Left lung (tissue), 10 donors: Measurements from ENCODE around the gene PTPN13. TPM values are rescaled to one million over a fixed set of nuclear protein-coding genes. Genes with fewer than 3 reads are reported as not detected.

Source experiments
- ATAC-seq: fragments of 200-7000 bp; cut with Tn5 transposase; one replicate; pipeline ENCODE4 v1.9.1; 2020; ENCODE audit warnings: moderate library complexity
- DNase-seq, 4 donors: peaks; one replicate each; pipeline ENCODE4 v3.0.0-alpha.2; 2013 to 2020
- H3K27ac ChIP-seq, 2 donors: fragments of 200-600 bp; sonication (generic) in 1 of 2; one replicate each; pipeline versions ENCODE4 v1.5.0 to v1.8.0; 2020 to 2021
- H3K27me3 ChIP-seq, 2 donors: fragments of 200-600 bp; sonication (generic) in 1 of 2; one replicate each; pipeline versions ENCODE4 v1.5.0 to v1.8.0; 2020 to 2021
- H3K36me3 ChIP-seq, 2 donors: fragments of 200-600 bp; sonication (generic) in 1 of 2; one replicate each; pipeline versions ENCODE4 v1.5.0 to v1.8.0; 2020 to 2021
- H3K4me1 ChIP-seq, 2 donors: fragments of 200-600 bp; one replicate each; pipeline ENCODE4 v1.8.0; 2021
- H3K4me3 ChIP-seq, 2 donors: fragments of 200-600 bp; sonication (generic) in 1 of 2; one replicate each; pipeline versions ENCODE4 v1.5.0 to v1.8.0; 2020 to 2021; ENCODE audit warnings: mild to moderate bottlenecking in 1 of 2
- H3K9me3 ChIP-seq, 2 donors: fragments of 200-600 bp; sonication (generic) in 1 of 2; one replicate each; pipeline versions ENCODE4 v1.5.0 to v1.8.0; 2020 to 2021
- CTCF ChIP-seq, 2 donors: fragments of 200-600 bp; sonication (generic) in 1 of 2; IDR thresholded peaks; one replicate each; pipeline versions ENCODE4 v1.5.0 to v1.8.0; 2021; ENCODE audit warnings: antibody characterized with exemption in 2 of 2
- intact Hi-C, 2 donors: fragments of 100-400 bp; cut with DNase I; formaldehyde crosslinking; loops; one replicate each; pipeline versions ENCODE4 v1.11.2 to v1.14.2; 2022
- polyA plus RNA-seq, 6 donors: library from polyadenylated mRNA; unstranded; fragments of 120-200 nt; gene quantifications; one replicate each; pipeline ENCODE4 v1.2.1, GENCODE V29; 2013; ENCODE audit not compliant: insufficient read length in 6 of 6
- total RNA-seq, 2 donors: library from RNA; stranded (reverse); fragmentation: NEBNext Ultra II Directional; extraction: Animal tissue kit (Norgen Biotek cat#: 25700); gene quantifications; one replicate each; pipeline ENCODE4 v1.2.1, GENCODE V29; 2021
- donor health status: DM: no; HTN: yes; CAD: no.
- donor health status: DM: no; HTN: no; CAD: no.

PTPN13 gene
- total and polyA plus RNA-seq, 8 donors: 59.0 to 159 (median 95.6) TPM

- no peaks in the 10 kb centered on the region for H3K36me3 ChIP-seq
- ATAC-seq: no peak
- DNase-seq: no peak
- intact Hi-C loops: no loop called here
- no peaks in the 10 kb centered on the region for H3K27me3 ChIP-seq
- H3K27ac ChIP-seq: no peak overlapping the region
- H3K9me3 ChIP-seq: no peaks in the 10 kb centered on the region
- H3K4me3 ChIP-seq: no peak overlapping the region
- no peak for TF ChIP-seq CTCF (IDR thresholded peaks at IDR 0.05)
- H3K4me1 ChIP-seq: no peaks in the 10 kb centered on the region
Measured at GRCh38 chr4:86608757-86609375, 14.8 kb downstream of the PTPN13 start.

DNA sequence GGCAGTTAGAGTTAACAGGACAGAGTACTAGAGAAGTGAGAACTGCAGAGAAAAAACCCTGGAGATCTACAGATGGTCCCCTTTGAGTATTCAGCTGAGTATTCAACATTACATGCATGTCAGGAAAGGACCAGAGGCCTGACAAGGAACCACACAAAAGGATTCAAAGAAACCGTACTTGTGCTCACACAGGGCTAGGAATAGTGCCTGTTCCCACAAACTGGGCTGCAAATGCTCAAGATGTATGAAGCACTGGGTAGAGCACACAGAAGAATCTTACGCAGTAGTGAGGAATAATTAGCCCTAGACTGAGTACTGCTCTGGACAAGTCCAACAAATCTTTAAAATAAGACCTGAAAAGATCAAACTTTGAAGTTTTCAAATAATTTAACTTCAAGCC, 17.6 kb downstream of the PTPN13 start:
- no peak for TF ChIP-seq CTCF (IDR thresholded peaks at IDR 0.05)
- ATAC-seq: no peak

GRCh38 chr4:86613734-86614133, 19.6 kb downstream of the PTPN13 start:
- no peak overlapping the region for H3K27ac ChIP-seq
- ATAC-seq: no peak
- no peaks in the 10 kb centered on the region for H3K36me3 ChIP-seq
- intact Hi-C loops: no loop called here
- DNase-seq: no peak
- H3K4me3 ChIP-seq: no peak overlapping the region
- no peaks in the 10 kb centered on the region for H3K4me1 ChIP-seq
- TF ChIP-seq CTCF (IDR thresholded peaks at IDR 0.05): no peak
- H3K27me3 ChIP-seq: no peaks in the 10 kb centered on the region
- no peaks in the 10 kb centered on the region for H3K9me3 ChIP-seq

More for the DNA sequence above, 17.6 kb downstream of the PTPN13 start:
- H3K27ac ChIP-seq: no peak overlapping the region
- H3K4me1 ChIP-seq: no peaks in the 10 kb centered on the region
- intact Hi-C loops: no loop called here
- H3K36me3 ChIP-seq: no peaks in the 10 kb centered on the region
- no peak overlapping the region for H3K4me3 ChIP-seq
- no peaks in the 10 kb centered on the region for H3K9me3 ChIP-seq
- no peak for DNase-seq
- H3K27me3 ChIP-seq: no peaks in the 10 kb centered on the region

DNA sequence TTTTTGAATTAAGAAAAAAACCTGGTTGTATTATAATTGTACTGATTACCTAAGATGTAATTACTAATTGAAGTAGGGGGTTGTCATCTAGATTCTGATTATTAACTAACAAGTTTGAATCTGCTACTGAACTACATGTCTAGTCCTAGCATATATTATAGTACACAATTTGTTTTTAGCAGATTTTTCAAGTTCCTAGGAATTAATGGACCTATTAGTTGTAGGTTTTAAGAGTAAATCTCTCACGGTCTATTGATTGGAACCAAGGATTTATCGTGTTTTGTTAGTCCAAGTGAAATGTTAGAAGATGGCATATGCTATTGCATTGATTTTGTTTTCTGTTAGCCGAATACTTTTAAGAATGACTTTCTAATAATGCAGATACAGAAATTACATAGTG, 20.8 kb downstream of the PTPN13 start:
- Histone ChIP-seq H3K27me3 (no peaks in the 10 kb centered on the region), H3K36me3 (no peaks in the 10 kb centered on the region), H3K27ac (no peak overlapping the region), H3K4me3 (no peak overlapping the region), H3K9me3 (no peaks in the 10 kb centered on the region), H3K4me1 (no peaks in the 10 kb centered on the region)
- no peak for DNase-seq
- no peak for TF ChIP-seq CTCF (IDR thresholded peaks at IDR 0.05)
- intact Hi-C loops: no loop called here
- no peak for ATAC-seq

DNA sequence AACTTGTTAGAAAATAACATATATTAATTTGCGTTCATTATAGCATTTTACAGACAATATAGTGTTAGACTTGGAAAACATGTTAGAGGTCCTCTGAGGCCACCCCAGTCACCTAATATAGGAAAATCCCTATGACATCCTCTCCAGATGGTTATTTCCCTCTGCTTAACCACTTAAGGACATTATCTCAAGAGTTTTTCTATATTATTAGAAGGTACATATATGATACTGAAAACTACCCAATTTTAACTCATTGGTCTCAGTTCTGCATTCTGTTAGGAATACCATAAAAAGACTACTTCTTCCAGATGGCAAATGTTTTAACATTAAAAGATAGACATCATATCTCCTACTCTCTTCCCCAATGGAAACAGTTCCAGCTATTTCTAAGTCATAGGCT, 21.4 kb downstream of the PTPN13 start:
- ATAC-seq: no peak
- DNase-seq: no peak
- no peaks in the 10 kb centered on the region for H3K27me3 ChIP-seq
- H3K4me1 ChIP-seq: no peaks in the 10 kb centered on the region
- no peaks in the 10 kb centered on the region for H3K9me3 ChIP-seq
- intact Hi-C loops: no loop called here
- TF ChIP-seq CTCF (IDR thresholded peaks at IDR 0.05): no peak
- no peaks in the 10 kb centered on the region for H3K36me3 ChIP-seq
- H3K4me3 ChIP-seq: no peak overlapping the region
- no peak overlapping the region for H3K27ac ChIP-seq
